IMR-90 (cell line): ENCODE measurements around the gene NEGR1. TPM values are rescaled to one million over a fixed set of nuclear protein-coding genes. Genes with fewer than 3 reads are reported as not detected.

Experiments
- ATAC-seq: fragments of 200-7000 bp; cut with Tn5 transposase; 2 replicates; pipeline ENCODE4 v1.9.1; 2020; ENCODE audit warnings: low read depth, mild to moderate bottlenecking, moderate library complexity
- BruUV-seq: library from RNA; stranded (reverse); fragments of 400-500 nt; replicated peaks from 2 replicates; lab custom pipeline; 2021; lab: Mats Ljungman, UMichigan
- CTCF ChIA-PET: fragments of 300-600 bp; formaldehyde crosslinking; extraction: SDS; loops from one replicate; lab custom pipeline; 2021; ENCODE audit warnings: antibody characterized with exemption; lab: Yijun Ruan, JAX
- POLR2A ChIA-PET: fragments of 300-600 bp; sonication (Branson Sonifier 250); formaldehyde crosslinking; loops from one replicate; lab custom pipeline; 2022; ENCODE audit warnings: antibody characterized with exemption; ENCODE audit not compliant: unreplicated experiment; lab: Charles Lee
- DNase-seq: peaks from one replicate; pipeline ENCODE4 v3.0.0; 2013
- H2AFZ ChIP-seq: replicated peaks from 2 replicates; pipeline ENCODE3; 2013; ENCODE audit warnings: low read length, mild to moderate bottlenecking; ENCODE audit not compliant: poor library complexity
- H2AK5ac ChIP-seq: 2 replicates; pipeline ENCODE4 v1.6.1; 2013; ENCODE audit warnings: low read depth, low read length, inconsistent platforms
- H2AK9ac ChIP-seq: replicated peaks from 2 replicates; pipeline ENCODE3; 2013; ENCODE audit warnings: mild to moderate bottlenecking, low read depth, low read length, moderate library complexity; ENCODE audit not compliant: poor library complexity
- H2BK120ac ChIP-seq: 2 replicates; pipeline ENCODE4 v1.6.1; 2013; ENCODE audit warnings: low read depth, low read length, inconsistent platforms
- H2BK15ac ChIP-seq: 3 replicates; pipeline ENCODE4 v1.6.1; 2013; ENCODE audit warnings: low read depth, low read length, inconsistent platforms
- H2BK20ac ChIP-seq: 2 replicates; pipeline ENCODE4 v1.6.1; 2013; ENCODE audit warnings: low read depth, mild to moderate bottlenecking, inconsistent platforms, low read length, moderate library complexity
- H2BK5ac ChIP-seq: 2 replicates; pipeline ENCODE4 v1.6.1; 2013; ENCODE audit warnings: mild to moderate bottlenecking, low read depth, low read length, inconsistent platforms; ENCODE audit not compliant: poor library complexity, severe bottlenecking
- H3K14ac ChIP-seq: replicated peaks from 2 replicates; pipeline ENCODE4 v1.6.1; 2013; ENCODE audit warnings: low read depth, low read length, inconsistent platforms
- H3K18ac ChIP-seq: 2 replicates; pipeline ENCODE4 v1.6.1; 2013; ENCODE audit warnings: low read depth, low read length, control low read depth
- H3K23ac ChIP-seq: 2 replicates; pipeline ENCODE4 v1.6.1; 2013; ENCODE audit warnings: low read depth, low read length, inconsistent platforms
- H3K27ac ChIP-seq: 2 replicates; pipeline ENCODE4 v1.5.1; 2013; ENCODE audit warnings: mild to moderate bottlenecking, control low read depth, low read length; ENCODE audit not compliant: insufficient read depth
- H3K27me3 ChIP-seq: 2 replicates; pipeline ENCODE4 v1.6.1; 2013; ENCODE audit warnings: low read length; ENCODE audit not compliant: control insufficient read depth, insufficient read depth
- H3K36me3 ChIP-seq: 2 replicates; pipeline ENCODE4 v1.6.1; 2013; ENCODE audit warnings: low read length, mixed read lengths; ENCODE audit not compliant: control insufficient read depth, insufficient read depth
- H3K4ac ChIP-seq: 2 replicates; pipeline ENCODE4 v1.6.1; 2013; ENCODE audit warnings: low read depth, low read length, inconsistent platforms
- H3K4me1 ChIP-seq: 2 replicates; pipeline ENCODE4 v1.6.1; 2013; ENCODE audit warnings: low read length, mixed read lengths; ENCODE audit not compliant: control insufficient read depth, insufficient read depth
- H3K4me2 ChIP-seq: 2 replicates; pipeline ENCODE4 v1.6.1; 2013; ENCODE audit warnings: low read depth, mild to moderate bottlenecking, control low read depth, low read length, moderate library complexity
- H3K4me3 ChIP-seq: 2 replicates; pipeline ENCODE4 v1.5.1; 2013; ENCODE audit warnings: low read depth, mild to moderate bottlenecking, control low read depth, low read length, moderate library complexity; ENCODE audit not compliant: insufficient read depth
- H3K56ac ChIP-seq: 2 replicates; pipeline ENCODE4 v1.6.1; 2013; ENCODE audit warnings: low read length, inconsistent platforms; ENCODE audit not compliant: insufficient read depth; ENCODE audit errors: extremely low read depth
- H3K79me1 ChIP-seq, 2 experiments: 2 replicates each; pipeline ENCODE4 v1.6.1; 2013; ENCODE audit warnings: low read length in 2 of 2, inconsistent platforms in 1 of 2, low read depth in 1 of 2
- H3K9ac ChIP-seq: 2 replicates; pipeline ENCODE4 v1.6.1; 2013; ENCODE audit warnings: low read depth, low read length, control low read depth
- H3K9me1 ChIP-seq: 2 replicates; pipeline ENCODE4 v1.6.1; 2013; ENCODE audit warnings: low read length, inconsistent platforms; ENCODE audit not compliant: insufficient read depth
- H3K9me3 ChIP-seq: 2 replicates; pipeline ENCODE4 v1.6.1; 2013; ENCODE audit warnings: low read length; ENCODE audit not compliant: control insufficient read depth, insufficient read depth
- H4K20me1 ChIP-seq: 2 replicates; pipeline ENCODE4 v1.6.1; 2013; ENCODE audit warnings: low read length, inconsistent platforms; ENCODE audit not compliant: insufficient read depth
- H4K5ac ChIP-seq: 2 replicates; pipeline ENCODE4 v1.6.1; 2013; ENCODE audit warnings: mild to moderate bottlenecking, low read depth, low read length, control low read depth
- H4K8ac ChIP-seq, 2 experiments: 2 replicates each; pipeline ENCODE4 v1.6.1; 2013; ENCODE audit warnings: low read depth in 2 of 2, low read length in 2 of 2, control low read depth in 1 of 2, inconsistent platforms in 1 of 2
- H4K91ac ChIP-seq: 2 replicates; pipeline ENCODE4 v1.6.1; 2013; ENCODE audit warnings: low read depth, low read length, inconsistent platforms; ENCODE audit not compliant: insufficient read depth
- BHLHE40 ChIP-seq: fragments of 150-350 bp; IDR thresholded peaks from 2 replicates; pipeline ENCODE4 v1.6.1; 2016; ENCODE audit warnings: mild to moderate bottlenecking, low read depth, low read length
- CEBPB ChIP-seq: IDR thresholded peaks from 2 replicates; pipeline ENCODE4 v1.6.1; 2012; ENCODE audit warnings: low read depth, low read length, improper control_type of control experiment
- CHD1 ChIP-seq: IDR thresholded peaks from 2 replicates; pipeline ENCODE4 v1.6.1; 2012; ENCODE audit warnings: low read depth, low read length, improper control_type of control experiment
- CTCF ChIP-seq: conservative IDR thresholded peaks from 2 replicates; pipeline ENCODE4 v1.5.1; 2012; ENCODE audit warnings: mild to moderate bottlenecking, low read depth, low read length, improper control_type of control experiment
- ELK1 ChIP-seq: fragments of 150-350 bp; IDR thresholded peaks from 2 replicates; pipeline ENCODE4 v1.6.1; 2016; ENCODE audit warnings: low read depth, mild to moderate bottlenecking, low read length, moderate library complexity, borderline replicate concordance
- FOS ChIP-seq: fragments of 150-350 bp; IDR thresholded peaks from 2 replicates; pipeline ENCODE4 v1.6.1; 2016; ENCODE audit warnings: low read depth, low read length
- MAFK ChIP-seq: IDR thresholded peaks from 2 replicates; pipeline ENCODE4 v1.6.1; 2012; ENCODE audit warnings: low read depth, low read length, improper control_type of control experiment
- MAZ ChIP-seq: IDR thresholded peaks from 2 replicates; pipeline ENCODE4 v1.6.1; 2012; ENCODE audit warnings: low read depth, mild to moderate bottlenecking, low read length, improper control_type of control experiment, moderate library complexity, borderline replicate concordance
- MXI1 ChIP-seq: IDR thresholded peaks from 2 replicates; pipeline ENCODE4 v1.6.1; 2012; ENCODE audit warnings: low read depth, mild to moderate bottlenecking, low read length, moderate library complexity, borderline replicate concordance
- NFE2L2 ChIP-seq: fragments of 150-350 bp; IDR thresholded peaks from 2 replicates; pipeline ENCODE4 v1.6.1; 2016; ENCODE audit warnings: low read depth, mild to moderate bottlenecking, low read length
- POLR2A ChIP-seq: IDR thresholded peaks from 2 replicates; pipeline ENCODE4 v1.6.1; 2012; ENCODE audit warnings: mild to moderate bottlenecking, low read depth, low read length
- RAD21 ChIP-seq: IDR thresholded peaks from 2 replicates; pipeline ENCODE4 v1.6.1; 2012; ENCODE audit warnings: low read length, improper control_type of control experiment
- RCOR1 ChIP-seq: IDR thresholded peaks from 2 replicates; pipeline ENCODE4 v1.6.1; 2012; ENCODE audit warnings: mild to moderate bottlenecking, low read length, improper control_type of control experiment; ENCODE audit not compliant: insufficient replicate concordance
- RFX5 ChIP-seq: IDR thresholded peaks from 2 replicates; pipeline ENCODE4 v1.8.0; 2012; ENCODE audit warnings: low read depth, mild to moderate bottlenecking, low read length, moderate library complexity
- SMC3 ChIP-seq: fragments of 150-350 bp; IDR thresholded peaks from 2 replicates; pipeline ENCODE4 v1.6.1; 2016; ENCODE audit warnings: low read depth, mild to moderate bottlenecking, antibody characterized with exemption, low read length, moderate library complexity
- USF2 ChIP-seq: fragments of 150-350 bp; IDR thresholded peaks from 2 replicates; pipeline ENCODE4 v1.6.1; 2017; ENCODE audit warnings: mild to moderate bottlenecking, antibody characterized with exemption, low read length, low read depth
- WGBS, 2 experiments: methylation state at CpG; one replicate each; pipeline versions ENCODE4 v1.1.5 to v1.1.7; 2013; ENCODE audit warnings: missing lambda C conversion rate in 2 of 2; ENCODE audit not compliant: insufficient read length in 1 of 2; ENCODE audit errors: extremely low coverage in 2 of 2; 5-methylcytosine and 5-hydroxymethylcytosine counted together
- dilution Hi-C: fragments of 300-500 bp; cut with HindIII; formaldehyde crosslinking; loops from one replicate; pipeline ENCODE4 v1.14.3; 2018; ENCODE audit warnings: low sequenced_read_pairs; ENCODE audit not compliant: unreplicated experiment
- in situ Hi-C: fragments of 300-500 bp; cut with MboI; formaldehyde crosslinking; loops from 3 replicates; pipeline ENCODE4 v1.14.3; 2019; ENCODE audit warnings: low sequenced_read_pairs, inconsistent platforms, mixed read lengths
- intact Hi-C: fragments of 100-400 bp; cut with micrococcal nuclease; formaldehyde crosslinking; loops from 2 replicates; pipeline ENCODE4 v1.10.0; 2022
- polyA plus RNA-seq, 3 experiments: library from polyadenylated mRNA; depleted of rRNA; stranded (reverse); fragments of >200 nt; gene quantifications; 2 replicates each; pipeline ENCODE4 v1.2.3, GENCODE V29; 2012; ENCODE audit warnings: low replicate concordance in 1 of 3
- total RNA-seq: library from RNA; depleted of rRNA; stranded (reverse); fragments of >200 nt; gene quantifications from 2 replicates; pipeline ENCODE4 v1.2.3, GENCODE V29; 2012

NEGR1 gene
- total and polyA plus RNA-seq, 2 of the 4 experiments (the other 2 are of a cell fraction), result 5.1 to 9.1 TPM

- H3K9ac ChIP-seq, result no peak overlapping the region
- no peaks in the 10 kb centered on the region for H3K4me1 ChIP-seq
- H3K23ac ChIP-seq, result no peak overlapping the region
- H3K79me1 ChIP-seq, result no peaks in the 10 kb centered on the region
- no peak overlapping the region for H2BK20ac ChIP-seq
- ChIA-PET POLR2A (no interaction called here), CTCF (no interaction called here)
- H3K4ac ChIP-seq, result no peak overlapping the region
- intact Hi-C loops (no loop called here), dilution Hi-C loops (no loop called here), in situ Hi-C loops (no loop called here)
- no peak overlapping the region for H4K91ac ChIP-seq
- TF ChIP-seq RFX5, result no peak
- TF ChIP-seq CHD1, result no peak
- TF ChIP-seq USF2, result no peak
- TF ChIP-seq NFE2L2, result no peak
- TF ChIP-seq RCOR1, result no peak
- no peak for TF ChIP-seq POLR2A
- no peak for TF ChIP-seq MAZ
- TF ChIP-seq SMC3, result no peak
- no peak for TF ChIP-seq MAFK
- no peak for TF ChIP-seq CEBPB
- no peak for TF ChIP-seq FOS
- TF ChIP-seq MXI1, result no peak
- no peak for TF ChIP-seq ELK1
- TF ChIP-seq RAD21, result no peak
- no peak for TF ChIP-seq BHLHE40
- no peak for TF ChIP-seq CTCF
- H2AK9ac ChIP-seq, result no peak overlapping the region
- H3K18ac ChIP-seq, result no peak overlapping the region
- BruUV-seq, result no TSS peak
- no peak overlapping the region for H3K4me2 ChIP-seq
- no peaks in the 10 kb centered on the region for H3K27me3 ChIP-seq
- no peak overlapping the region for H4K5ac ChIP-seq
- no peak overlapping the region for H2AK5ac ChIP-seq
- no peaks in the 10 kb centered on the region for H4K20me1 ChIP-seq
- DNase-seq (no peak), ATAC-seq (no peak)
- H2BK15ac ChIP-seq, result no peak overlapping the region
- H2BK120ac ChIP-seq, result no peak overlapping the region
- H3K14ac ChIP-seq, result no peak overlapping the region
- H3K9me1 ChIP-seq, result no peaks in the 10 kb centered on the region
- no peak overlapping the region for H3K4me3 ChIP-seq
- H2BK5ac ChIP-seq, result no peak overlapping the region
- no peaks in the 10 kb centered on the region for H3K9me3 ChIP-seq
- no CpG with 5 or more reads among the region's 6 CpGs for WGBS, 2 experiments
- no peaks in the 10 kb centered on the region for H3K36me3 ChIP-seq
- H3K56ac ChIP-seq, result no peak overlapping the region
- no peak overlapping the region for H2AFZ ChIP-seq
- H4K8ac ChIP-seq, result no peak overlapping the region
- no peak overlapping the region for H3K27ac ChIP-seq
These were observed 780.3 kb downstream of the NEGR1 start for GRCh38 chr1:71502006-71502405.
